Sigmoid colon (tissue), 4 donors: Measurements from ENCODE around the gene ZNF577.

Experiments used
- EP300 ChIP-seq, 4 donors: sonication (generic); formaldehyde crosslinking; IDR thresholded peaks; one replicate each; pipeline ENCODE4 v1.6.1; 2017; ENCODE audit warnings: antibody characterized with exemption in 4 of 4
- POLR2A ChIP-seq, 2 donors: fragments of 450-650 bp; IDR thresholded peaks; one replicate each; pipeline ENCODE4 v1.6.1; 2016; ENCODE audit warnings: antibody characterized with exemption in 2 of 2, mild to moderate bottlenecking in 2 of 2, moderate library complexity in 2 of 2
- POLR2AphosphoS5 ChIP-seq, 4 donors: sonication (generic); formaldehyde crosslinking; IDR thresholded peaks; one replicate each; pipeline ENCODE4 v1.6.1; 2017; ENCODE audit warnings: antibody characterized with exemption in 4 of 4
- TF ChIP-seq, protein P1 (sequence below), 4 experiments: fragments of 450-650 bp in 3 of 4; fragments of 200-600 bp in 1 of 4; IDR thresholded peaks; one replicate each; pipeline ENCODE4 v1.5.1; 2016 to 2019; ENCODE audit warnings: antibody characterized with exemption in 4 of 4, mild to moderate bottlenecking in 3 of 4, moderate library complexity in 2 of 4

DNA sequence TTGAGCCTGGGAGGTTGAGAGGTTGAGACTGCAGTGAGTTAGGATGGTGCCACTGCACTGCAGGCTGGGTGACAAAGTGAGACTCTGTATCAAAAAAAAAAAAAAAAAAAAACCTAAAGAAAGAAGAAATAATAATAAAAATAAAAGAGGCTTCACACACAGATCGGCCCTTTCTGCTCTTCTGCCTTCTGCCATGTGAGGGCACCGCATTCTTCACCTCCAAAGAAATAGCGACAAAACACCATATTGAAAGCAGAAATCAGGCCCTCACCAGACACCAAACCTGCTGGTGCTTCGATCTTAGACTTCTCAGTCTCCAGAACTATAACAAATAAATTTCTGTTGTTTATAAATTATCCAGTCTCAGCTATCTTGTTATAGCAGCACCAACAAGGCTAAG is 14.1 kb upstream of the ZNF577 start:
- TF ChIP-seq, protein P1, sequence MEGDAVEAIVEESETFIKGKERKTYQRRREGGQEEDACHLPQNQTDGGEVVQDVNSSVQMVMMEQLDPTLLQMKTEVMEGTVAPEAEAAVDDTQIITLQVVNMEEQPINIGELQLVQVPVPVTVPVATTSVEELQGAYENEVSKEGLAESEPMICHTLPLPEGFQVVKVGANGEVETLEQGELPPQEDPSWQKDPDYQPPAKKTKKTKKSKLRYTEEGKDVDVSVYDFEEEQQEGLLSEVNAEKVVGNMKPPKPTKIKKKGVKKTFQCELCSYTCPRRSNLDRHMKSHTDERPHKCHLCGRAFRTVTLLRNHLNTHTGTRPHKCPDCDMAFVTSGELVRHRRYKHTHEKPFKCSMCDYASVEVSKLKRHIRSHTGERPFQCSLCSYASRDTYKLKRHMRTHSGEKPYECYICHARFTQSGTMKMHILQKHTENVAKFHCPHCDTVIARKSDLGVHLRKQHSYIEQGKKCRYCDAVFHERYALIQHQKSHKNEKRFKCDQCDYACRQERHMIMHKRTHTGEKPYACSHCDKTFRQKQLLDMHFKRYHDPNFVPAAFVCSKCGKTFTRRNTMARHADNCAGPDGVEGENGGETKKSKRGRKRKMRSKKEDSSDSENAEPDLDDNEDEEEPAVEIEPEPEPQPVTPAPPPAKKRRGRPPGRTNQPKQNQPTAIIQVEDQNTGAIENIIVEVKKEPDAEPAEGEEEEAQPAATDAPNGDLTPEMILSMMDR (IDR thresholded peaks at IDR 0.05) = no peak
- no peak for TF ChIP-seq EP300 (IDR thresholded peaks at IDR 0.05)
- no peak for TF ChIP-seq POLR2AphosphoS5 (IDR thresholded peaks at IDR 0.05)
- no peak for TF ChIP-seq POLR2A (IDR thresholded peaks at IDR 0.05)
